HG02884 (cell line): ENCODE data around the gene MTFR1L.

Experiments
- ATAC-seq: cut with Tn5 transposase; IDR thresholded peaks from one replicate; pipeline ENCODE4 v1.9.1; 2021; ENCODE audit warnings: mild to moderate bottlenecking, moderate library complexity; ENCODE audit not compliant: unreplicated experiment

Gene MTFR1L

DNA sequence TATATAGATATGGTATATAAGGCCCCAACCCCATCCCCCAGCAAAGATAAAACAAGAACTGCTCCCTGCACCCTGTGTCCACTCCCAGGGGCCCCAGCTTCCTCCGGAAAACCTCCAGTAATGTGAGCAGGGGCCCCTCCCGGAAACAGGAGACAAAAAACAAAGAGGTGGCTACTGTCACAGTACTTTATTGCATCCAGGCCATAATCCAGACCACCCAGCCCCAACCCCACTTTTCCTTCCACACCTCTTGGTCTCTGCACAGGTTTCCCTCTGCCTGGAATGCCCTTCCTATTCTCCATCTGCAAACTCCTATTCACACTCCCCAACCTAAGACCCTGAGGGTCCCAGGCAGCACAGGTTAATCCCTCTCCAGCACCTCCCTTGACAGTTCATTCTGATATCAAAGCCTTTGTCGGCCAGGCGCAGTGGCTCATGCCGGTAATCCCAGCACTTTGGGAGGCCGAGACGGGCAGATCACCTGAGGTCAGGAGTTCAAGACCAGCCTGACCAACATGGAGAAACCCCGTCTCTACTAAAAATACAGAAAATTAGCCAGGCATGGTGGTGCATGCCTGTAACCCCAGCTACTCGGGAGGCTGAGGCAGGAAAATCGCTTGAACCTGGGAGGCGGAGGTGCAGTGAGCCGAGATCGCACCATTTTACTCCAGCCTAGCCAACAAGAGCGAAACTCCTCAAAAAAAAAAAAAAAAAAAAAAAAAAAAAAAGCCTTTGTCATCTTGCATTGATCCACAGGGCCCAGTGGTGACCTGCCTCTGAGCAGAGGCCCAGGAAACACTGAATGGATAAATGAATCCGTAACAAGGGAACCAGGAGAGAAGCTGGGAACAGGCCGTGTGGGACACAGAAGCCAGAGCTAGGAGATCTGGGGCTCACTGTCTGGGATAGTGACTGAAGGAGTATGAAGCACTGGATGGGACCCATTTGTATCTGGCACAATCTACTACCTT lies 41.8 kb downstream of the MTFR1L start:
- ATAC-seq = no peak

DNA sequence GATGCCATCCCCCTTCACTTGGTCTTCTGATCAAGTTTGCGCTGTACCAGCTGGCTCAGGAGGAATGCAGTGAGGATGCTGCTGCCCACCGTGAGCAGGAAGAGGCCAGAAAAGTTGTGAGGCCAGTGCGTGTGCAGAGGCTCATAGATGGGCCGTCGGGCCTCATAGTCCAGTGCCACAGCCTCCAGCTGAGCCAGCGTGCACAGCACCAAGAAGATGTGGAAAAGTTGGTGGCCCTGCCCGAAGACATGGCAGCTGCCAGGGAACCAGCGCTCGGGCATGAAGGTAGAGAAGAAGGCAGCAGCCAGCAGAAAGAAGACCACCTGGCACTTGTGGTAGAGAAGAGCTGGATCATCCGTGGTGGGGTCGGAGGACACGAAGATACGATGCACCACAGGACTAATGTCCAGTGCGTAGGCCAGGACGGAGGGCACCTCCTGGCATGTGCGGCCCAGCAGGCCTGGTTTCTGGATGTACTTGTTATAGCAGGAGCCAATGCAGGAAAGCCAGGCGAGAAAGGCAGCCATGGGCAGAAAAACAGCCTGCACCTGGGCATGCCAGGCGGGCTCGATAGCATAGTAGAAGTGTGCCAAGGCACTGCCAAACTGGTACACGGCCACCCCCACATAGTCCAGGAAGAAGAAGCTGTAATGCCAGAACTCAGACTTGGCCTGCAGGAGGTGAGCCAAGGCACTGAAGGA lies 43.2 kb downstream of the MTFR1L start:
- ATAC-seq = no peak

DNA sequence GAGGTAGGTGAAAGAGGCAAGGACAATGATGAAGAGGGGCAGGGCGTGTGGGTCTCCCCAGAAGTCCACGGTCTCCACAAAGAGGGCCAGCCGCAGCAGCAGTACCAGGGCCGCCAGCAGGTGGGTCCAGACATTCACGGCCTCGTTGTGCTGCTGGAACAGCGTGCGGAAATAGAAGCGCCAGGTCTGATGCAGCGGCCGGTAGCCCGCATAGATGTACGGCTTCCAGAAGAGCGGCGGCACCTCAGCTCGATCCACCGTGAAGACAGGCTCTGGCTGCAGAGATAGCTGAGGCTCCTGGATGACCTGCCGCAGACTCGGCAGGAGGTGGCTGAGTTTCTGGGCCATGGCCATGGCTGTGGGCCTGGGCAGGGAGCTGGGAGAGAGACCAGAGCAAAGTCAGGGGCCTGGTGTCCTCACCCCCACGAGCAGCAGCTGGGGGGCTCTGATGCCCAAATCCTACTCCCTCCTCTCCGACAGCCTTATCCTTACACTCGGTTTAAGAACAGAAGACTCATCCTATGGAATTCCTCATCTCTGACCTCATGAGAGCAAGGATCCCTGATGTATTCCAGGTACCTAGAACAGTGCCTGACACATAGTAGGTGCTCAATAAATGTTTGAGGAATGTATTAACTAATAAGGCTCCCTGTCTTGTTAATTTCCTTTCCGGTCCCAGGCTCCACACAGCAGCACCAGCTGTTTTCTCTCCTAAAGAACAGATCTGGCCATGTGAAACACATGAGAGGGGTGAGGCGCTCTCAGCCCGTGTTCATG lies 43.9 kb downstream of the MTFR1L start:
- ATAC-seq = no peak

DNA sequence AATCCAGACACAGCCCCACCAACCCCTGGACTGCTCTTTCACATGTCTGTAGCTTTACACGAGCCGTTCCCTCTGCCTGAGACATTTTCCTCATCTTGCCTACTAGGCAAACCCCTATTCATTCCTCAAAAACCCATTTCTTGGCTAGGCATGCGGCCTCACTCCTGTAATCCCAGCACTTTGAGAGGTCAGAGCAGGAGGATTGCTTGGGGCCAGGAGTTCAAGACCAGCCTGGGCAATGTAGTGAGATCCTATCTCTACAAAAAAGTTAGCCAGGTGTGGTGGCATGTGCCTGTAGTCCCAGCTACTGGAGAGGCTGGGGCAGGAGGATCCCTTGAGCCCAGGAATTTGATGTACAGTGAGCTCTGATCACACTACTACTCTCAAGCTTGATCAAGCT lies 44.7 kb downstream of the MTFR1L start:
- no peak for ATAC-seq

DNA sequence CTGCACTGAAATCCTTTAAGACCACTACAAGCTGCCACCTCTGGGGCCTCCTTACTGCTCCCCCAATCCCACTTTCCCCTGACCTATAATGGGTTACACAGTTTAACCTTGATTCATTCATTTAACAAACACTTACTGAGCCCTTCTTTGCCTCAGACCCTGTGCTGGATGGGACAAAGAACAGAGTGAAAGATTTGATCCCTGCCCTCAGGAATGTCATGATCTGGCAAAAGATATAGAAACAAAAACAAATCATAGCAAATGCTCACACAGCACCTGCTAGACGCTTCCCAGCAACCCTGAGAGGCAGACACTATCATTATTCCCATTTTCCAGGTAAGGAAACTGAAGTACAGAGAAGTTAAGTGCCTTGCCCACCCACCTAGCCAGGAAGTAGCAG lies 46.5 kb downstream of the MTFR1L start:
- ATAC-seq = no peak

DNA sequence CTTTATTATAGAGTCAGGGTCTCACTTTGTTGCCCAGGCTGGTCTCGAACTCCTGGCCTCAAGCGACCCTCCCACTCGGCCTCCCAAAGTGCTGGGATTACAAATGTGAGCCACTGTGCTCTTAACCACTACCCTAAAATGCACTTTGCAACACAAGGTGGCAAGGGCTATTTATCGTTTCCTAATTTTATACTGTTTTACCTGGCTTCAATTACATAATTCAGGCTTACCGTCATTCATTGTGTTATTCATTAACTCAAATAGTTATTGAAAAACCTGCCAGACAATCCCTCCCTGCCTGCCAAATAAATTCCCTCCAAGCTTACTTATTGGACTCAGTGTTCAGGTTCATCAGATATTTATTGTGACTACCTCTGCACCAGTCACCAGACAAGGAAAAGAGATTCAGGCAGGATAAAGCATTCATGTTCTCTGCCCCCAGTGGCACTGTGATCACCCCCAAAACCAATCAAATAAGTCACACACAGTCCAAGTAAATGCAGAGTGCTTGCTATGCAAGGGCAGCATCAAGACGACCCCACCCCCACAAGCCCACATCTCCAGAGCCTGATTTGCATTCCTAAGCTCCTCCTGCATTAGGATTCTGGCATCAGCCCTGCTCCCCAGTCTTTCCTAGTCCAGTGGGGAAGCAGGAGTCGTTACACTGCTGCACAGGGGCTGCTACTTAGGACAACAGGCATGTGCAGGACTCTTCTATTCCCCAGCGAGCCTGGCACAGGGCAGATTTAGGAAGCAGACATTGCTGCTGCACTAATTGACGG lies 47.6 kb downstream of the MTFR1L start:
- ATAC-seq = no peak

DNA sequence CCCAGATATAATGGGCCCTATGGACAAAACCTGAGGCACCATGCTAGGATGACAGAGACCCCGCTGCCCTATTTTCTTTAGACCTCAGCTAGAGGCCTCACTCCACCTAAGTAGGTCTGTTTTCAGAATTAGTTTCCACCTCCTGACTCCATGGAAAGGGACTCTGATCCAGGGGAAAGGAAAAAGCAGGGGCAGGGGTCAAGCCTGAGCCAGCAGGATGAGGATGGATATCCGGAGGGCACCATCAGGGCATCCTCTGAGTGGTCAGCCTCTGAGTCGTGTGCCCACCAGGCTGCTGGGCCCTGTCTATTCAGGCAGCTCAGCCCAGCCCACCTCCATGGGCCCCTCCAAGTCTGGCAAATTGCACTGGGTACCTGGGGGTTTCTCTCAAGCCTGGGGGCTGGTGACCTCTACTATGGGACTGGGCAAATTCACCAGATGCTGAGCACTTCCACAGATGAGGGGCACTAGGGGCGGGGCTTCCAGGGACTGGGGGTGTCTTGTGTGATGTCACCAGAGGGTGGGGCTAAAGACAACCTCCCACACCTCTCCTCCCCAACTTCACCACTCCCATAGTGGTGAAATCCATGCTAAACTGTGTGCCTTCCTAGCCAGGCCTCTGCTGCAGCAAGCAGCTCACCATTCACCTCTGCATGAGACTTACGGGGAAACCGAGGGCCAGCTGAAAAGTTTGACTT lies 50.3 kb downstream of the MTFR1L start:
- ATAC-seq = no peak

DNA sequence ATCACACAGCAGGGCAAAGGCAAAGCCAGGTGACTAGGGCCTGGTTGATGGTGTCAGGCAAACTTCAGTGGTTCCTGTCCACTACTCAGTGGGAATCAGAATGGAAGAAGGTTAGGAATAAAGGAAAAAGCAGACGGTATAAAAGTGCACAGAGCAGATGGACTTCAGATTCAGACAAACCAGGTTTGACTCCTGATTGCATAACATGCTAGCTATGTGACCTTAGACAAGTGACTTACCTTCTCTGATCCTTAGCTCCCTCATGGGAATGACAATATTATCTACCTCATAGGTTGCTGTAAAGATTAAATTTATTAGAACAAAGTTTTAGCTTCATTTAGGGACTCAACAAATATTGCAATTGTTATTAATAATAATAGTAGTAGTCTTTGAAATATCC lies 50.9 kb downstream of the MTFR1L start:
- no peak for ATAC-seq

DNA sequence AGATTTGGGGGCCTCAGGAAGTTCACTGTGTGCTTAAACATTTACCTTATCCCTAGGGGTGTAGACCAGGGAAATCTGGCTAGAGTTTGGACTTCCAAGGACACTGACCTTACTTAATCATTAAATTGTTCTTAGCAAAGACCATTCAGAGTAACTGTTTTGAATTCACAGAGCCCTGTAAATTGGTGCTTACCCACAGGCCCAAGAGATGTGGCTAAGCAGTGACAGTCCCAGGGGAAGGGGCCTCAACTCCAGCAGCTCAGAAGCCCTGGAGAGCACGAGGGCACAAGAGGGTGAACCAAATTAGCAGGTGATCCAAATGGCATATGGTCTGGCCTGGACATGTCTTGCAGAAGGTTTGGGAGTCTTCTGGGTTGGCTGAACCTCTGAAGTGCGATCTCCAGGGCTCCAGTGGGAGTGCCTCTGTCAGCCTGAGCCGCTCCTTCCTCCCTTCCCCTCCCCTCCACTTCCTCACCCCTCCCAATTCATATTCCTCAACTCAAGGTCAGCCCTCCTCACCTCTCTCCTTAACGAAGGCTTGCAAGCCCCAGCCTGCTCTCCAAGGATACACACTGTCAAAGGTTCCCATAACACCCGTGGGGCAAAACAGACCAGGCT lies 51.4 kb downstream of the MTFR1L start:
- no peak for ATAC-seq

DNA sequence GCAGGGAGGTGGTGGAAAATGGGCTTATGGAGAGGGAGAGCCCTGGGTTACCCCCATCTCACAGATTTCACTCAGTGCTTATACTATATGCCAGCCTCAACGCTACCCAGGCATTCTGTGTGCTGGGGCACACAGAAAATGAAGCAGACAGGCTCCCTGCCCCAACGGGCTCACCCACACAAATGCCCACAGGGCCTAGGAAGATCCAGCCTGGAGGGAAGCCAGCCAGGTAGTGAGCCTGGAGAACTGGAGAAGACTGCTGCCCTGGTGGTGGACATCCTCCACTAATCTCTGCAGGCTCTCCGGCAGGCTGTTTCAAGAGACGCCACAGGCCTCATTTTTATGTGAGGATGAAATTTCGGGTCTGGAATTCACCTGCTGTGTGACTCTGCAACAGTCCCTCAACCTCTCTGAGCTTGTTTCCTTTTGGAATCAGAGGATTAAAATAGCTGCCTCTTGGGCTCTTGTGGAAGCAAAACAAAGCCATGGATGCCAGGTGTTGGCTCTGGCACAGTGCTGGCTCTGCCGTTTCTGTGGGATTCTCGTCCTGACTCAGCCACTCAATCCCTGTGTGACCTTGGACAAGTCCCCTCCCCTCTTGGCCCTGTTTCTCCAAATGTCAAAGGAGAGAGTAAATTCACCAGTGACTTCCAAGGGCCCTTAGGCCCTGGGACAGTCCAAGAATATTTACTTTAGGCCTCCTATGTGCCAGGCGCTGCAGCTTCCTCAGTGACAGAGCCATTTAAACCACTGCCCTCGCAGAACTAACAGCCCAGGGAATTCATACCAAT lies 52.1 kb downstream of the MTFR1L start:
- ATAC-seq = no peak

DNA sequence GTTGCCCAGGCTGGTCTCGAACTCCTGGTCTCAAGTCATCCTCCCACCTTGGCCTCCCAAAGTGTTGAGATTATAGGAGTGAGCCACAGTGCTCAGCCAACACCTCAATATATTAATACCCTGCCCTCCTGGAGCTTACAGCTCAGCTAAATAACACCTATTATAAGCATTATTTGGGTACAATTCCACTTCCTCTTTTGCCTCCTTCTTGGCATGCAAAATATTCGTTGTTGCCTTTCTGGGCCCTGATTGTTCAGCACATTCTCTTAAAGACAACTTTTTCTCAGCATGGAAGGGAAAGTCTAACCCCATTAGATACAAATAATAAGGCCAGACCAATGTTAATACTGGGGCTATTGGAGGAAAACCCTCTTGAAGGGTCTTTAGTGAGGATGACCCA lies 53.0 kb downstream of the MTFR1L start:
- ATAC-seq = no peak

DNA sequence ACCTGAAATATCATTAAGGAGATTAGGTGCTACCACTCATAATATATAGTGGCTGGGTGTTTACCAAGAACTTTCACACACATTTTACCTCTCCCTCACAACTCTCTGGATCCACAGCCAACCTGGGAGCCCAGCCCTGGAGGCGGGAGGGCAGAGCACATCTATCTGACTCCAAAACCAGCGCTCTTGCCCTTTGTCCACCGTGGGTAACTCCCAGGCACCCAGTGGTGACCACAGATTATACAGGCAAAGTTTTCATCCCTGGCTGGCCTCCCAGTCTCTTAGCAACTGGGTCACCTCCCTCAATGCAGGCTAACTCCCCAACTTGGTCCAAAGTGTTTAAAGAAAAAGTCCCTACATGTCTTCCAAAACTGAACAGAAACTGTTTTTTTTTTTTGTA lies 53.4 kb downstream of the MTFR1L start:
- ATAC-seq = no peak

DNA sequence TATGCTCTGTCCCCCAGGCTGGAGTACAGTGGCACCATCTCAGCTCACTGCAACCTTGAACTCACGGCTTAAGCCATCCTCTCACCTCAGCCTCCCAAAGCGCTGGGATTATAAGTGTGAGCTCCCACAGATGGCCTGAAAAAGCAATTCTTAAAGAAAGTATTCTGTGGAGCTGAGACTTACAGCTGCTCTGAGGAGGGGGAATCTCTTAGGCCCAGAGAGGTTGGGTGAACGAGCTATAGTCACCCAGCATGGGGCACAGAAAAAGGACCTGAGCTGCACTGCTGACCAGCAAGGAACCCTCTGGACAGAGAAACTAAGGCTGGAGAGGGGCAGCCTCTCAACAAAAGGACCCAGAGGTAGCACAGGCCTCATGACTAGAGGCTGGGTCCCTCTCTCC lies 54.5 kb downstream of the MTFR1L start:
- no peak for ATAC-seq

DNA sequence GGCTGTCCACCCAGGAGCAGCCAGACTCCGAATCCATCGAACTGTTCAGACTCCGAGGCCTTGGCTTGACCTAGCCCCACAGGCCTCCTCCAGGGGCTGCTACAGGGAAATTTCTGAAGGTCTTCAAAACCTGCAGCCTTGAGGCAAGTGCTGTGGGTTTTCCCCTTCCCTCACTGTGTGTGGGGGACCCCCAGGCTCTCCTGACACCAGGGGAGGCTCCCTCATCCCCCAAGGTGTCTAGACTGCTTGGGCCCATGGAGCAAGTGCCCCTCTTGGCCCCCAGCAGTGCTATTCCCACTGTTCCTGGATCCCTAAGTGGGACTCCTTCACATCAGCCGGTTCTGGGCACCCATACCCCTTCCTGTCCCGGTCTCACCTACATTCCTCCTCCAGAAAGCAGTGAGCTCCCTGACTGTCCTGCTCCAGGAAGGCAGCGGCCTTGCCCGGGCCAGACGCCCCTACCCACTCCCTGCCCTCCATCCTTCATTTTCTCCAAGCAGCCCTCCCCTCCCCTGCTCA lies 54.9 kb downstream of the MTFR1L start:
- ATAC-seq = no peak

DNA sequence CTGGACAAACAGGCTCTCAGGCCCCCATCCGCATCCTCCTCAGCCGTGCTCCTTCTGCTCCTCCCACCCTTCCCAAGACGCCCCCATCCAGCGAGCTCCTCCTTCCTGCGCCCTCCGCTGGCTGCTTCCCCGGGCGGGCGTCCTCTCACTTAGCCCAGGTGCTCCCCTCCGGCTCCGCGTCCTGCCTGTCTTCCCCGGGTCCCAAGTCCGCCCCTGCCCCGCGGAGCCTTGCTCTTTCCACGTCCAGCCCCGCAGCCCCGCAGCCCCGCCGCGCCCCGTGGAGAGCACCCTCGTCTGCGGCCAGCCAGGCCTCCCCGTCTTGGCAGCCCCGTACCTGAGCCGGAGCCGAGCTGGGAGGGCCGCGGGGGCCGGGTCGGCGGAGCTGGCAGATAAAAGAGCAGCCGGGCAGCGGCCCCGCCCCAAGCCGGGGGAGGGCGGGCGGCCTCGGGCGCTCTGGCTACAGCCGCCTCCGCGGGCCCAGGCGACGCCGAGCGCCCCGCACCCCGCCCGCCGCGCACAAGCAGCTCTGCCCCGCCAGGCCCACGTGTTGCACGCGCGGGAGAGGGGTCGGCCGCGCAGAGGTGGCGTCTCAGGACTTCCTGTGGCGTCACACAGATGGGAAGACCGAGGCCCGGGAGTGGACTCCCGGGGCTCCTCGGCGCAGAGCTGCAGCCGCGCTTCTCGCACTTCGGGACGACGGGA lies 55.6 kb downstream of the MTFR1L start, which contains the start of gene PAQR7:
TSS of gene PAQR7 (minus strand) at position 555 of the 702 bp plus-strand sequence. CDS start 11,869 bp downstream, outside the sequence.
- peak; percentile 48 for ATAC-seq

DNA sequence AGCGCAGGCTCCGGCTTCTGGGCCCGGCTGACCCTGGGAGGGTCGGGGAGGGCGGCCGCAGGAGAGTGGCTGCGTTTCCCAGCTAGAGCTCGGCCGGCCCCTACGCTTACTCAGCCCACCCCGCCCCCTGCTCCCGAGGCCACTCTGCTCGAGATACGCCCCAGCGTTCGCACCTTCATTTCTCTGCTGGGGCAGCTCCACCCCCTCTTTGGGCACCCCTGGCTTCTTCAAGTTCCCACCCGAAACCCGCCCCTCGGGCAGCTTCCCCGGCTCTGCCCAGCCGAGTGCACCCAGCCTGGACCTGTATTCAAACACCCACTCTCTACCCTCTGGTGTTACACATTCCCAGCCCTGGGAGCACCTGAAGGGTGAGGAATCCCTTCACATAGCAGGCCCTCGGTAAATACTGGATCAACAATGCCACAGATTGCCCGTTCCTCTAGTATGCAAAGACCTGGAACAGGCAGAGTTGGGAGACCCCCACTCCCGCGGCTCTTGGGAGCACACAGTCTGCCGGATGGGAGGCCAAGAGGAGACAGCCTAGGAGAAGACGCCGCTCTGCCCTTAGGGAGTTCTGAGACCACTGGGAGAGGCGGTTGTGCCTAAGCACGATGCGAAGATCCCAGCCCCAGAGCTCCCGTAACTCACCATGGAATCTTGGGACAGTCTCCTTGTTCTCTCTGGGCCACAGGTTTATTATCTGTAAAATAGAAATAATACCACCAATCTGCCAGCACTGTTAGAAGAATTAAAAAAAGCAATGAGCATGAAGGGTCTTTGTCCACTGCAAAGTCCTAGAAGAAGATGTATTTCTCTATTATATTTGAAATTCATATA lies 56.3 kb downstream of the MTFR1L start:
- ATAC-seq = peak; percentile 22

DNA sequence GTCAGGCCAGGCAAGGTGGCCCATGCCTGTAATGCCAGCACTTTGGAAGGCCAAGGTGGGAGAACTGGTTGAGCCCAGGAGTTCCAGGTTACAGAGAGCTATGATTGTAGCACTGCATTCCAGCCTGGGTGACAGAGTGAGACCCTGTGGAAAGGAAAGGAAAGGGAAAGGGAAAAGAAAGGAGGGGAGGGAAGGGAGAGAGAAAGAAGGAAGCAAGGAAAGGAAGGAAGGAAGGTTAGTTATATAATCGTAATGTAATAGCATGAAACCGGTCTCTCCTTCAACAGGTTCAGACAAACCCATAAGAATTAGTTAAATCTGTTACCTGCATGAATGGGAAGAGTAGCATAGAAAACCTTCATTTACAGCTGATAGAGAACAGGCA lies 56.9 kb downstream of the MTFR1L start:
- ATAC-seq = no peak
